ENCODE measurements around the gene UBE2C.

DNA sequence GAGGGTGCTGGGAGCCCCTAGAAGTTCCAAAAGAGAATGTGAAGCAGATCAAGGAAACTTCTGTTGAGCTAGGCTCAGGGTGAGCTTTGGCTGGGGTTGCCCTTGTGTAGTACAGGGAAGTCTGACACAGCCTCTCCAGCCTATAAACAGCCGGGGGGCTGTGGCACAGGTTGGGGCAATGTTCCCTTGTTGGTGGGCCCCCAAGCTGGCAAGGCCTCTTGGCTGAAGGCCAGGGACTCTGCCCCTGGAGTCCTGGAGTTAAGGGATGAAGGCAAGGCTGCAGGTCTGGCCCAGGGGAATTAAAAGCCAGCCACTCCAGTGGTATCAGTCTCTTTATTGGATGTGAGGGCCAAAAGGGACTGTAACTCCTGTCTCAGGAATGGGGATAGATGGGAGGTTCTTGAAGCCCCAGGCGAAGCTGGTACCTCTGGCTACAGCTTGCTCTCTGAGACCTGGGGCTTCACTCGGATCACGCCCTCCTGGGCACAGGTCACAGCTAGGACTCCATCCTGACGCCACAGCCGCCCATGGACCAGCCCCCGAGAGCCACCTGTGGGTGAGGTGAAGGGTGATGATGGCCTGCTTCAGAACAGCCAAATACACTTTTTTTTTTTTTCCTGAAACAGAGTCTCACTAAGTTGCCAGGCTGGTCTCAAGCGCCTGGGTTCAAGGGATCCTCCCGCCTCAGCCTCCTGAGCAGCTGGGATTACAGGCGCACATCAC is 29.1 kb downstream of the UBE2C start:
- TF ChIP-seq, protein P1, sequence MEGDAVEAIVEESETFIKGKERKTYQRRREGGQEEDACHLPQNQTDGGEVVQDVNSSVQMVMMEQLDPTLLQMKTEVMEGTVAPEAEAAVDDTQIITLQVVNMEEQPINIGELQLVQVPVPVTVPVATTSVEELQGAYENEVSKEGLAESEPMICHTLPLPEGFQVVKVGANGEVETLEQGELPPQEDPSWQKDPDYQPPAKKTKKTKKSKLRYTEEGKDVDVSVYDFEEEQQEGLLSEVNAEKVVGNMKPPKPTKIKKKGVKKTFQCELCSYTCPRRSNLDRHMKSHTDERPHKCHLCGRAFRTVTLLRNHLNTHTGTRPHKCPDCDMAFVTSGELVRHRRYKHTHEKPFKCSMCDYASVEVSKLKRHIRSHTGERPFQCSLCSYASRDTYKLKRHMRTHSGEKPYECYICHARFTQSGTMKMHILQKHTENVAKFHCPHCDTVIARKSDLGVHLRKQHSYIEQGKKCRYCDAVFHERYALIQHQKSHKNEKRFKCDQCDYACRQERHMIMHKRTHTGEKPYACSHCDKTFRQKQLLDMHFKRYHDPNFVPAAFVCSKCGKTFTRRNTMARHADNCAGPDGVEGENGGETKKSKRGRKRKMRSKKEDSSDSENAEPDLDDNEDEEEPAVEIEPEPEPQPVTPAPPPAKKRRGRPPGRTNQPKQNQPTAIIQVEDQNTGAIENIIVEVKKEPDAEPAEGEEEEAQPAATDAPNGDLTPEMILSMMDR (IDR thresholded peaks at IDR 0.05), result no peak
- no peak for TF ChIP-seq POLR2AphosphoS5 (IDR thresholded peaks at IDR 0.05)
- no peak for TF ChIP-seq POLR2A (IDR thresholded peaks at IDR 0.05)
